Measurements from ENCODE around the gene KLRK1.

The KLRK1 gene

DNA sequence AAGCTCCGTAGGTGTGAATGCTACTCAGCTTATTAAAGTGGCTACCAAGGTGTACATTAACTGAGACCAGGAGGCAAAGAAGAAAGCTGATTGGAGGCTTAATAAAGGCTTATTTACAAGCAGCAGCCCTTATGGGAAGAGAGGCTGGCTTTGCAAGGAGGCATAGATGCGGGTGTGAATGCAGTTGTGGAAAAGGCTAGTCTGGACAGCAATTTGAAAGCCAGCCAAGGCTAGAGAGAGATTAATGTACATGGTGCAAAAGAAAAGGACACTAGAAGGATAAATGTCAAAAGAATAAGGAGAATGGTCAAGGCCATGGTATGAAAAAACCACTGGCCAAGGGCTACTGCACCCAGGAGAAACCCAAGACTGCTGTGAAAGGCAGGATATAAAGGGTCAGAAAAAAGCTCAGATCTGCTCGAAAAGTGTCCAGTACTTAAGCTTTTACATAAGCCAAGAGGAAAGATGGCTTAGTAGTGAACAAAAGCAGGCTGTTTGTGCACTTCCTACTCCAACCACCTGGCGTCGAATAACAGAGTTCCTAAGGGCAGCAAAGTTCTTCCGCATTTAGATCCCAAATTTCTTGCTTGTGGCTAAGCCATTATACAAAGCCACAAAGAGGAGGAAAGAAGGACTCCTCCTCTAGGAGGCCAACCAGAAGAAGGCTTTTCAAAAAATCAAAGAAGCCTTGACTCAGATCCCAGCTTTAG is 24.0 kb downstream of the KLRK1 start:
- Histone ChIP-seq H3K36me3 (ENCODE audit: control insufficient read depth in 1 of 2, insufficient read depth in 2 of 2, low read length in 2 of 2) (no peaks in the 10 kb centered on the region), H3K4me3 (ENCODE audit: low read depth, low read length) (no peak overlapping the region), H3K9ac (ENCODE audit: low read length) (no peak overlapping the region), H3K4me2 (ENCODE audit: low read length) (peak overlapping the region; percentile 80), H2BK12ac (ENCODE audit: low read length) (peak overlapping the region; percentile 65), H3K79me2 (ENCODE audit: control insufficient read depth, insufficient read depth, low read length, poor library complexity) (peaks cover 4% of the 10 kb centered on the region), H2AK5ac (ENCODE audit: low read length) (no peak overlapping the region), H3K27me3 (ENCODE audit: insufficient read depth, low read length) (no peaks in the 10 kb centered on the region), H3K9me3 (ENCODE audit: insufficient read depth, low read depth, low read length) (no peaks in the 10 kb centered on the region), H3K27ac (ENCODE audit: low read depth, low read length) (peak overlapping the region; percentile 93), H3K14ac (ENCODE audit: low read length) (peak overlapping the region; percentile 79), H3K23ac (ENCODE audit: low read length) (no peak overlapping the region), H2BK5ac (ENCODE audit: low read depth, low read length, poor library complexity) (peak overlapping the region; percentile 61), H2AFZ (ENCODE audit: insufficient read depth, low read length, poor library complexity) (peak overlapping the region; percentile 75), H4K12ac (ENCODE audit: low read depth, low read length) (no peak overlapping the region), H4K91ac (ENCODE audit: low read depth, low read length) (peak overlapping the region; percentile 58), H4K8ac (ENCODE audit: low read depth, low read length) (peak overlapping the region; percentile 72), H3K79me1 (ENCODE audit: low read length) (peaks cover 26% of the 10 kb centered on the region), H2BK120ac (ENCODE audit: insufficient read depth, low read length, poor library complexity) (peak overlapping the region; percentile 52), H3K18ac (ENCODE audit: low read length) (no peak overlapping the region), H3K4ac (ENCODE audit: low read depth, low read length) (no peak overlapping the region), H3K4me1 (ENCODE audit: control insufficient read depth in 1 of 2, insufficient read depth in 2 of 2, low read length in 2 of 2) (peaks cover 23 to 33% of the 10 kb centered on the region in 2 experiments)
- DNase-seq, result peak in 1 of 2 donors; percentile 46
- no CpG with 5 or more reads among the region's 6 CpGs for WGBS (ENCODE audit: extremely low coverage, insufficient coverage, insufficient read length)

GRCh38 chr12:10364815-10365622 is 24.8 kb downstream of the KLRK1 start:
- H3K9me3 ChIP-seq (ENCODE audit: insufficient read depth, low read depth, low read length), result no peaks in the 10 kb centered on the region
- H3K36me3 ChIP-seq (ENCODE audit: control insufficient read depth in 1 of 2, insufficient read depth in 2 of 2, low read length in 2 of 2), result no peaks in the 10 kb centered on the region
- H3K79me2 ChIP-seq (ENCODE audit: control insufficient read depth, insufficient read depth, low read length, poor library complexity), result peaks cover 4% of the 10 kb centered on the region
- H3K4ac ChIP-seq (ENCODE audit: low read depth, low read length), result no peak overlapping the region
- peak overlapping the region; percentile 66 for H3K4me3 ChIP-seq (ENCODE audit: low read depth, low read length)
- no peak overlapping the region for H2BK12ac ChIP-seq (ENCODE audit: low read length)
- peak overlapping the region; percentile 91 for H4K8ac ChIP-seq (ENCODE audit: low read depth, low read length)
- peak overlapping the region; percentile 56 for H4K12ac ChIP-seq (ENCODE audit: low read depth, low read length)
- H2AFZ ChIP-seq (ENCODE audit: insufficient read depth, low read length, poor library complexity), result no peak overlapping the region
- peak overlapping the region; percentile 96 for H4K91ac ChIP-seq (ENCODE audit: low read depth, low read length)
- H3K27me3 ChIP-seq (ENCODE audit: insufficient read depth, low read length), result no peaks in the 10 kb centered on the region
- peak overlapping the region; percentile 86 for H3K18ac ChIP-seq (ENCODE audit: low read length)
- peak overlapping the region; percentile 57 for H3K9ac ChIP-seq (ENCODE audit: low read length)
- peak overlapping the region; percentile 93 for H3K27ac ChIP-seq (ENCODE audit: low read depth, low read length)
- peak overlapping the region; percentile 92 for H2BK120ac ChIP-seq (ENCODE audit: insufficient read depth, low read length, poor library complexity)
- peak overlapping the region; percentile 80 for H3K4me2 ChIP-seq (ENCODE audit: low read length)
- no peak overlapping the region for H2AK5ac ChIP-seq (ENCODE audit: low read length)
- H3K79me1 ChIP-seq (ENCODE audit: low read length), result peaks cover 26% of the 10 kb centered on the region
- peak overlapping the region; percentile 76 for H3K14ac ChIP-seq (ENCODE audit: low read length)
- H2BK5ac ChIP-seq (ENCODE audit: low read depth, low read length, poor library complexity), result peak overlapping the region; percentile 73
- peaks cover 23 to 33% of the 10 kb centered on the region in 2 experiments for H3K4me1 ChIP-seq (ENCODE audit: control insufficient read depth in 1 of 2, insufficient read depth in 2 of 2, low read length in 2 of 2)
- DNase-seq, result peak; percentile 70 to 90
- WGBS (ENCODE audit: extremely low coverage, insufficient coverage, insufficient read length), result no CpG with 5 or more reads among the region's 15 CpGs
- no peak overlapping the region for H3K23ac ChIP-seq (ENCODE audit: low read length)

GRCh38 chr12:10363914-10364814 is 25.7 kb downstream of the KLRK1 start:
- Histone ChIP-seq H3K36me3 (ENCODE audit: control insufficient read depth in 1 of 2, insufficient read depth in 2 of 2, low read length in 2 of 2) (no peaks in the 10 kb centered on the region), H2BK12ac (ENCODE audit: low read length) (peak overlapping the region; percentile 88), H4K91ac (ENCODE audit: low read depth, low read length) (peak overlapping the region; percentile 96), H3K9me3 (ENCODE audit: insufficient read depth, low read depth, low read length) (no peaks in the 10 kb centered on the region), H3K4me2 (ENCODE audit: low read length) (peak overlapping the region; percentile 80), H4K12ac (ENCODE audit: low read depth, low read length) (peak overlapping the region; percentile 71), H3K23ac (ENCODE audit: low read length) (no peak overlapping the region), H3K9ac (ENCODE audit: low read length) (no peak overlapping the region), H4K8ac (ENCODE audit: low read depth, low read length) (peak overlapping the region; percentile 91), H2AFZ (ENCODE audit: insufficient read depth, low read length, poor library complexity) (peak overlapping the region; percentile 85), H2BK5ac (ENCODE audit: low read depth, low read length, poor library complexity) (peak overlapping the region; percentile 73), H3K4me1 (ENCODE audit: control insufficient read depth in 1 of 2, insufficient read depth in 2 of 2, low read length in 2 of 2) (peaks cover 23 to 33% of the 10 kb centered on the region in 2 experiments), H2AK5ac (ENCODE audit: low read length) (peak overlapping the region; percentile 93), H3K27me3 (ENCODE audit: insufficient read depth, low read length) (no peaks in the 10 kb centered on the region), H3K14ac (ENCODE audit: low read length) (peak overlapping the region; percentile 91), H3K4me3 (ENCODE audit: low read depth, low read length) (peak overlapping the region; percentile 13), H3K18ac (ENCODE audit: low read length) (peak overlapping the region; percentile 70), H3K79me1 (ENCODE audit: low read length) (peaks cover 26% of the 10 kb centered on the region), H3K4ac (ENCODE audit: low read depth, low read length) (peak overlapping the region; percentile 94), H2BK120ac (ENCODE audit: insufficient read depth, low read length, poor library complexity) (peak overlapping the region; percentile 92), H3K27ac (ENCODE audit: low read depth, low read length) (peak overlapping the region; percentile 93), H3K79me2 (ENCODE audit: control insufficient read depth, insufficient read depth, low read length, poor library complexity) (peaks cover 4% of the 10 kb centered on the region)
- WGBS (ENCODE audit: extremely low coverage, insufficient coverage, insufficient read length), result no CpG with 5 or more reads among the region's 19 CpGs
- DNase-seq, result peak; percentile 21 to 48

DNA sequence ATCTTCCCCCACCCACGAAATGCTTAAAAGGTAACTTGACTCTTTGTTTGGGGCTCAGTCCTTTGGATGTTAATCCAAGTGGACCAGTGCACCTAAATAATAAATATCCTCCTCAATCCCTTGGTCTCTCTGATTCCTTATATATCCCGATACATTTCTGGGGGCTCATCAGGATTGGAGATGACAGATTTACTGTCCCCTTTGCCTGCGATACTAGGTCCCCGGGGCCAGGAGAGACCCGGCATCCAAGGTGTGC is 26.3 kb downstream of the KLRK1 start:
- H3K23ac ChIP-seq (ENCODE audit: low read length), result no peak overlapping the region
- peak overlapping the region; percentile 94 for H3K4ac ChIP-seq (ENCODE audit: low read depth, low read length)
- peak overlapping the region; percentile 73 for H2BK5ac ChIP-seq (ENCODE audit: low read depth, low read length, poor library complexity)
- peak overlapping the region; percentile 96 for H4K91ac ChIP-seq (ENCODE audit: low read depth, low read length)
- H3K27ac ChIP-seq (ENCODE audit: low read depth, low read length), result peak overlapping the region; percentile 93
- H2BK120ac ChIP-seq (ENCODE audit: insufficient read depth, low read length, poor library complexity), result peak overlapping the region; percentile 92
- H2AFZ ChIP-seq (ENCODE audit: insufficient read depth, low read length, poor library complexity), result peak overlapping the region; percentile 85
- peaks cover 26% of the 10 kb centered on the region for H3K79me1 ChIP-seq (ENCODE audit: low read length)
- H3K4me3 ChIP-seq (ENCODE audit: low read depth, low read length), result no peak overlapping the region
- peak overlapping the region; percentile 91 for H4K8ac ChIP-seq (ENCODE audit: low read depth, low read length)
- peak overlapping the region; percentile 88 for H2BK12ac ChIP-seq (ENCODE audit: low read length)
- peak overlapping the region; percentile 71 for H4K12ac ChIP-seq (ENCODE audit: low read depth, low read length)
- H3K9ac ChIP-seq (ENCODE audit: low read length), result no peak overlapping the region
- peaks cover 23 to 33% of the 10 kb centered on the region in 2 experiments for H3K4me1 ChIP-seq (ENCODE audit: control insufficient read depth in 1 of 2, insufficient read depth in 2 of 2, low read length in 2 of 2)
- H2AK5ac ChIP-seq (ENCODE audit: low read length), result peak overlapping the region; percentile 93
- no peaks in the 10 kb centered on the region for H3K36me3 ChIP-seq (ENCODE audit: control insufficient read depth in 1 of 2, insufficient read depth in 2 of 2, low read length in 2 of 2)
- H3K18ac ChIP-seq (ENCODE audit: low read length), result peak overlapping the region; percentile 70
- no CpG with 5 or more reads among the region's 5 CpGs for WGBS (ENCODE audit: extremely low coverage, insufficient coverage, insufficient read length)
- peaks cover 4% of the 10 kb centered on the region for H3K79me2 ChIP-seq (ENCODE audit: control insufficient read depth, insufficient read depth, low read length, poor library complexity)
- H3K4me2 ChIP-seq (ENCODE audit: low read length), result peak overlapping the region; percentile 31
- DNase-seq, result no peak
- no peaks in the 10 kb centered on the region for H3K9me3 ChIP-seq (ENCODE audit: insufficient read depth, low read depth, low read length)
- no peaks in the 10 kb centered on the region for H3K27me3 ChIP-seq (ENCODE audit: insufficient read depth, low read length)
- peak overlapping the region; percentile 91 for H3K14ac ChIP-seq (ENCODE audit: low read length)

Measured in trophoblast cell (in vitro differentiated cells and primary cell).